GM12873 (cell line): ENCODE measurements around the gene CES4A.

Experiments used
- CTCF ChIP-seq: IDR thresholded peaks from 2 replicates; pipeline ENCODE4 v1.5.1; 2012; ENCODE audit warnings: low read depth, mild to moderate bottlenecking, moderate library complexity, low read length, control low read depth; ENCODE audit not compliant: insufficient read depth; ENCODE audit errors: missing control alignments

Gene CES4A

GRCh38 chr16:67022531-67023214 lies 34.3 kb downstream of the CES4A start:
- TF ChIP-seq CTCF, result no peak

- no peak for TF ChIP-seq CTCF
These were observed 35.3 kb downstream of the CES4A start for GRCh38 chr16:67023689-67024088.

- TF ChIP-seq CTCF, result no peak
These were observed 36.2 kb downstream of the CES4A start for GRCh38 chr16:67024384-67025209.

- no peak for TF ChIP-seq CTCF
These were observed 36.8 kb downstream of the CES4A start for GRCh38 chr16:67025210-67025550.

GRCh38 chr16:67026570-67026969 lies 38.2 kb downstream of the CES4A start:
- no peak for TF ChIP-seq CTCF

- TF ChIP-seq CTCF, result no peak
These were observed 38.7 kb downstream of the CES4A start for GRCh38 chr16:67027046-67027445.

- no peak for TF ChIP-seq CTCF
These were observed 39.8 kb downstream of the CES4A start for GRCh38 chr16:67028167-67028695.
